ENCODE measurements around the gene SRGAP3. TPM values are rescaled to one million over a fixed set of nuclear protein-coding genes. Genes with fewer than 3 reads are reported as not detected.
"Not testable (repeated sequence)": the region's sequence is repeated elsewhere in the genome, so short reads cannot be mapped to it uniquely, and the experiment has no call there.

Gene SRGAP3
- total RNA-seq, 4 donors from 2014 or later, result 13.7 to 27.7 (median 18.5) TPM

DNA sequence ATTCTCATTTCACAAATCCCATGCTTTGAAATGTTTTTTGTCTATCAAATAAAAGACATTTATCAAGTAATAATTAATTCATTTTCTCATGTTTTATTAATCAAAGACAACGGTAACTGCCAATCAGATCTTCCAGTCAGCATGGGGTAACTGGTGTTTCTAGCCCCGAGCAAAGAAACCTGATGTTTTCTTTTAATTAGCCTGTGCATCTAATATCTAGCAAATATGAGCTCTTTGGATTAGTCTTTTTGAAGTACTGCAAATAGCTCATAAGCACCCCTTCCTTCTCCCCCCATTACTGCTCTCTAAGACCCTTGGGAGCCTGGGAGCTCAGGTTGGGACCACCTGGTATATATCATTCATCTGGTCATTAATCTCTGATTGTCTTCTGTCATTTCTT is 43.1 kb upstream of the SRGAP3 start:
- TF ChIP-seq, protein P1, sequence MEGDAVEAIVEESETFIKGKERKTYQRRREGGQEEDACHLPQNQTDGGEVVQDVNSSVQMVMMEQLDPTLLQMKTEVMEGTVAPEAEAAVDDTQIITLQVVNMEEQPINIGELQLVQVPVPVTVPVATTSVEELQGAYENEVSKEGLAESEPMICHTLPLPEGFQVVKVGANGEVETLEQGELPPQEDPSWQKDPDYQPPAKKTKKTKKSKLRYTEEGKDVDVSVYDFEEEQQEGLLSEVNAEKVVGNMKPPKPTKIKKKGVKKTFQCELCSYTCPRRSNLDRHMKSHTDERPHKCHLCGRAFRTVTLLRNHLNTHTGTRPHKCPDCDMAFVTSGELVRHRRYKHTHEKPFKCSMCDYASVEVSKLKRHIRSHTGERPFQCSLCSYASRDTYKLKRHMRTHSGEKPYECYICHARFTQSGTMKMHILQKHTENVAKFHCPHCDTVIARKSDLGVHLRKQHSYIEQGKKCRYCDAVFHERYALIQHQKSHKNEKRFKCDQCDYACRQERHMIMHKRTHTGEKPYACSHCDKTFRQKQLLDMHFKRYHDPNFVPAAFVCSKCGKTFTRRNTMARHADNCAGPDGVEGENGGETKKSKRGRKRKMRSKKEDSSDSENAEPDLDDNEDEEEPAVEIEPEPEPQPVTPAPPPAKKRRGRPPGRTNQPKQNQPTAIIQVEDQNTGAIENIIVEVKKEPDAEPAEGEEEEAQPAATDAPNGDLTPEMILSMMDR (IDR thresholded peaks at IDR 0.05), result no peak
- no peak for TF ChIP-seq POLR2A (IDR thresholded peaks at IDR 0.05)
- intact Hi-C loops (cut with DNase I; ENCODE audit: low total_unique reads), result no loop called here
- no peak for DNase-seq (ENCODE audit: low spot score in 2 of 2)
- H3K4me3 ChIP-seq (ENCODE audit: low read depth, poor library complexity, severe bottlenecking), result no peak overlapping the region
- 62 to 64% methylated on average over 2 of the region's 2 CpGs for WGBS, 2 donors

DNA sequence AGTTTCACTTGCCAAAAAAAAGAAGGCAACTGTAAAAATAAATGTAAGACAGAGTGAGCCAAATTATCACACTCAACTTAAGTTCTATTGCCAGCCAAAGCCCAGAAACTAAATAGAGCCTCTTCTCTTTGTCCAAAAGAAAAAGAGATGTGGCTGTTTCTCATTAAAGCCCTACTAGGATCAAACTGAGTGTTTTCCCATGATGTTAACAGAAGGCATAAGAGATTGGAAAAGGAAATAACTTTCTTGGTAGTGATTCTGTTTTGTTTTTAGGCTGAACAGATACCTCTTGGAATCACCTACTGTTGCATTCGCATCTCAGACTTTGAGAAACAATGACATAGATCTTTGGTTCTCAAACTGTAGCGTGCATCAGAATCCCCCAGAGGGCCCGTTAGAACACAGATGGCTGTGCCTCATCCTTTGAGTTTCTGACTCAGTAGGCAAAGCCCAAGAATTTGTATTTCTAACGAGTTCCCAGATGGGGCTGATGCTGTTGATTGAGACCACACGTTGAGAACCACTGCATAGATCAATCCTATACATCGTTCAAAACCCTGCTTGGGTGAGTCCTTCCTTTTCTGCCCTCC is 42.5 kb upstream of the SRGAP3 start:
- intact Hi-C loops (cut with DNase I; ENCODE audit: low total_unique reads), result no loop called here
- TF ChIP-seq POLR2A (IDR thresholded peaks at IDR 0.05), result no peak
- TF ChIP-seq, protein P1 (IDR thresholded peaks at IDR 0.05), result no peak
- no peak for DNase-seq (ENCODE audit: low spot score in 2 of 2)
- no peak overlapping the region for H3K4me3 ChIP-seq (ENCODE audit: low read depth, poor library complexity, severe bottlenecking)
- 35 to 50% methylated on average over 6 of the region's 6 CpGs for WGBS, 2 donors

DNA sequence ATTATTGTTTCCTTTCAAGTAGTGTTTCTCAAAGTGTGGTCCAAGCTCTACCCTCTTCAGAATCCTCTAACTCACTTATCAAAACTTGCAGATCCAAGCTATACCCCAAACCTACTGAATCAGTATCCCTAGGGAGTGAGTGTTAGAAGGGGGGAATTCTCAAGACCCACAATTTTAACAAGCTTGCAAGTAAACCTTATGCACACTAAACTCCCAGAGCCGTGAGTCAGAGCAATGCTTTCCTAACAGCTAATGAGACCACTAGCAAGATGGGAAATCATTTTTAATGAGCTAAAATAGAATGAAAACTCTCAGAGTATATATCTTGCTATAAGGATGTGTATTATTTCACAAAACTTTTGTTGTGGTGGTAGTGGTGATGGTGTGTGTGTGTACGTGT is 41.1 kb upstream of the SRGAP3 start:
- no peak overlapping the region for H3K4me3 ChIP-seq (ENCODE audit: low read depth, poor library complexity, severe bottlenecking)
- intact Hi-C loops (cut with DNase I; ENCODE audit: low total_unique reads), result no loop called here
- 89 to 92% methylated on average over 2 of the region's 2 CpGs for WGBS, 2 donors
- DNase-seq (ENCODE audit: low spot score in 2 of 2), result no peak
- TF ChIP-seq POLR2A (IDR thresholded peaks at IDR 0.05), result no peak
- TF ChIP-seq, protein P1 (IDR thresholded peaks at IDR 0.05), result no peak

DNA sequence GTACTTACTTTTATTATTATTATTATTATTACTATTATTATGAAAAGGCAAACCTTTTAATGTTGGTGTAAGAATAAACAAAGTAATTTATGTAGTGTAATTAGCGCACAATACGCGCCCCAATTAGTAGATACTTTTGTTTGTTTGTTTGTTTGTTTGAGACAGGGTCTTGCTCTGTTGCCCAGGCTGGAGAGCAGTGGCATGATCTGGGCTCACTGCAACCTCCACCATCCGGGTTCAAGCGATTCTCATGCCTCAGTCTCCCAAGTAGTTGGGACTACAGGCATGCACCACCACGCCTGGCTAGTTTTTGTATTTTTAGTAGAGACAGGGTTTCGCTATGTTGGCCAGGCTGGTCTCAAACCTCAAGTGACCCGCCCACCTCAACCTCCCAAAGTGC is 32.1 kb upstream of the SRGAP3 start:
- WGBS, 2 donors, result 88 to 97% methylated on average over 8 of the region's 8 CpGs
- DNase-seq (ENCODE audit: low spot score in 2 of 2); intact Hi-C loops (cut with DNase I; ENCODE audit: low total_unique reads); H3K4me3 ChIP-seq (ENCODE audit: low read depth, poor library complexity, severe bottlenecking): not testable (repeated sequence)

DNA sequence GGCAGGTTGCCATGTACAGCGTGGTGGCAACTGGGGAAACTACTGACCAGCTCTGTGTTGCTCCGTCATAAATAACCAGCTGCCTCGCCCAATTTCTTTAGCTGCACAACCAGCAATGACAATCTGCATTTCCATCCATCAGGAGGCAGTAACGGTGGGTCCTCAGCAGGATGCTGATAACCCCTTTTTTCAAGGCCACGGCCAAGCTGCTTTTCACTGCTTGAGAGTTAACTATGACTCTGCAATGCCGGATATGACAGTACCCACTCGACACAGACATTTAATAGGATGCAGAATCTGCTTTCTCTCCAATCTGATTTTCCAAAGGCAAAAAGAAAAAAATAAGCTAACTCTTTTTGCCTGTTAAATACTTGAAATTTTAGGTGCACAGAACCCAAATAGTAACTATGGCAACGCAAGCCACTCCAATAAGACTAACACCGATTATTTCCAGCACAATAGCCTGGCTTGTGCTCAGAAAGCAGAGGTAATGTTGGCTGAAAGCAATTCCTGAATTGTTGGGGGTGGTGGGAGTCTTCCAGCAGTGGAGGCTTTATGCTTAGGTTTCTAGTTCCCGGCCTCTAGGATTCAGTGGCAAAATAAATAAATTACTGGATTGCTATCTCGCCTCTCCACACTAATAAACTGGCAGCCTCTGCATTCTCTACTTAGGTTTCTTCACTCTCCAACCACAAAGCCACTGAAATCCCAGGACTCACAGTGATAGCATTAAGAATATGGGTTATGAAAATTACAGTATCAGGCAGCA is 31.2 kb upstream of the SRGAP3 start:
- WGBS, 2 donors, result 53 to 61% methylated on average over 11 of the region's 11 CpGs
- TF ChIP-seq, protein P1 (IDR thresholded peaks at IDR 0.05), result no peak
- no peak for TF ChIP-seq POLR2A (IDR thresholded peaks at IDR 0.05)
- DNase-seq (ENCODE audit: low spot score in 2 of 2), result no peak
- no peak overlapping the region for H3K4me3 ChIP-seq (ENCODE audit: low read depth, poor library complexity, severe bottlenecking)
- intact Hi-C loops (cut with DNase I; ENCODE audit: low total_unique reads), result no loop called here

GRCh38 chr3:9279966-9280365 is 30.5 kb upstream of the SRGAP3 start:
- no peak overlapping the region for H3K4me3 ChIP-seq (ENCODE audit: low read depth, poor library complexity, severe bottlenecking)
- intact Hi-C loops (cut with DNase I; ENCODE audit: low total_unique reads), result no loop called here
- no peak for DNase-seq (ENCODE audit: low spot score in 2 of 2)
- TF ChIP-seq POLR2A (IDR thresholded peaks at IDR 0.05), result no peak
- TF ChIP-seq, protein P1 (IDR thresholded peaks at IDR 0.05), result no peak
- WGBS, 2 donors, result 42 to 69% methylated on average over 6 of the region's 6 CpGs

Measured in lower leg skin (tissue), 4 donors.